AG20443 (cell line): ENCODE measurements around the gene CCNY.

ENCODE experiments used
- DNase-seq: peaks from one replicate; pipeline ENCODE4 v3.0.0; 2012; ENCODE audit warnings: low spot score, mixed read lengths

CCNY gene

DNA sequence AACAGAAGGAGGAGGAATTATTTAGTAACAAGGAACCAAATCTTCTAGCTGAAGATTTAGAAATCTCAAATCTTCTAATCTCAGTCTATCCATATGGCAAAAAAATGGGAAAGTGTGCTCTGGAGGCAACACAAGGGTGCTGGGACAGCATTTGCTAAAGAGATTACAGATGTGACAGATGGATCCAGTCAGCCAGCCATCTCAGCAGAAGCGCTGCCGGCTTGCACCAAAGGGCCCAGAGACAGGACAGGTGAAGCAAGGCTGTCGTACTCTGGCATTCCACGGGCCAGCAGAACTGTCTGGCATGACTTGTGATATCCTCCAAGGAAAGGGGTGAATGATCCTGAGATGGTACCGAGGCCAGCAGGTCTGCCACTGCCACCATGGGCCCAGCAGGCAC, 223.1 kb downstream of the CCNY start:
- DNase-seq: no peak

DNA sequence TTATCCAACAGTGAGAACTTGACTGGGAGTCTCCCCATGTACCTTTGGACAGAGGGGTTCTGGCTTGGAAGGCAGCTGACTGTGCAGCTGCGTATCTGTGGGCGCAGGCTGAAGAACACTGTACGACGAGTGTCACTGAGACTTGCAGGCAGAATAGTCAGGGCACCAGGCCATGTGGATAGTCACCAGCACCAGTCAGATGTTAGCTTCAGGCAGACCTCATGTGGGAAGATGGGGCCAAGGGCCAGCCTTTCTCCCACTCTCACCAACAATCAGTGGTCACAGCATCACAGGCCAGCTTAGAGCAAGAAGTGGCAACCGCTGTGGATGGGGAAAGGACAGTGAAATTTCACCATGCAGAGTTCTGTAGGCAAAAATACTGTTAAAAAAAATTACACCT, 225.4 kb downstream of the CCNY start:
- DNase-seq: no peak

DNA sequence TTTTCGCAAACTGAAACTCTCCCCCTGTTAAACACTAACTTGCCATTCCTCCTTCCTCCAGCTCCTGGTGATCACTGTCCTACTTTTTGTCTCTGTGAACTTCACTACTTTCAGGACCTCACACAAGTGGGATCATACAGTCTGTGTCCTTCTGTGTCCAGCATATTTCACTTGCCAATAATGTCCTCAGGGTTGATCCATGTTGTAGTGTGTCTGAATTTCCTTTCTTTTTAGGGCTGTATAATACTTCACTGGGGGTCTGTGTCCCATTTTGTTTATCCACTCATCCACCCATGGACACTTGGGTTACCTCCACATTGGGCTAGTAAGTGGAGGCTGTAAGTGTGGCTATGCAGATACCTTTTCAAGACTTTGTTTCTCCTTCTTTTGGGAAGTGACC, 226.1 kb downstream of the CCNY start:
- DNase-seq: no peak

DNA sequence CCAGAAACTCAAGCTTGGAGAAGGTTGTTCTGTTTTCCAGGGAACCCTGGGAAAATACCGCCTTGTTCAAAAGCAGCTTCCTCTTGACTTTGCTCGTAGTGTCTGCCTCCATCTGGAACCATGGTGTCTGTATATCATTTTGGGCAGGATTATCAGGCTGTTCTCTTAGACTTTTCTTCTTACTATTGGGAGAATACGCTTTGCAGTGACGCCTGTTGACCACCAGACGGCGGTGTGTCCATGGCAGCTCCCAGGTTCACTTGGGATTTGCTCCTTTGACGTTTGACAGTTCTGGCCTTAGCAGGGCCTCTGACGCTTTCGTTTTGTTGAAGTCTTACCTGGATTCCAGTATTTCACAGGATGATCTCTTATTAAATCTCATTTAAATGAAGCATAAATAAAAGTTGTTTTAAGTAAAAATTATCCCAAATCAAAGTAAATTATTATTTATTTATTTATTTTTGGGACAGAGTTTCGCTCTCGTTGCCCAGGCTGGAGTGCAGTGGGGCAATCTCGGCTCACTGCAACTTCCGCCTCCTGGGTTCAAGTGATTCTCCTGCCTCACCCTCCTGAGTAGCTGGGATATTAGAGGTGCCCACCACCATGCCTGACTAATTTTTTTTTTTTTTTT, 227.1 kb downstream of the CCNY start:
- DNase-seq: peak; percentile 79

DNA sequence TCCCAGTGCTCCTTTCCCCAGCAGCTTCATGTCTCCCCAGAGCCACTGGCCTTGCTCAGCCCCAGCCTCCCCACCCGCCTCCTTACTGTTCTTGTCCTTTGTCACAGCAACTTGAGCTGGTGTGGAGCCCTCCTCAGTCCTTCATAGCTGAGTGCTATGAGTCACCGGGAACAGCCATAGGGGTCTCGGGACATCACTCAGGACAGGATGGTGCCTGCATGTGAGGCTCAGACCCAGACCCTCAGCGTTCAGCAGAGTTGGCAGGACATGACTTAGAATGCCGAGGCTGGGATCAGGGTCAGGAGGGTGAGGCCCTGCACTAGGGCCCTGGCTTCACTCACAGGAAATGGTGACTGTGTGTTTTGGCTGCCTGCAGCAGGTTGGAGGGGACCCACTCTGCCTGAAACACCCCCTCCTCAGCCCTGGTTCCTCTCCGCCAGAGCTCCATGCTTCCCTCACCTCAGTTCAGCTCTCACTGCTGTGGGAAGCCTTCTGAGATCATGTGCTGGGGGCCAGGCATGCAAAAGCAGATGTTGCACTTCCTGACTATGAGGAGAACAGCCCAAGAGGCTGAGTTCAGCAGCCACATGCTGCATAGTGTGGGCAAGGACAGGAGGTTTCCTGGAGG, 228.1 kb downstream of the CCNY start:
- DNase-seq: peak; percentile 58

DNA sequence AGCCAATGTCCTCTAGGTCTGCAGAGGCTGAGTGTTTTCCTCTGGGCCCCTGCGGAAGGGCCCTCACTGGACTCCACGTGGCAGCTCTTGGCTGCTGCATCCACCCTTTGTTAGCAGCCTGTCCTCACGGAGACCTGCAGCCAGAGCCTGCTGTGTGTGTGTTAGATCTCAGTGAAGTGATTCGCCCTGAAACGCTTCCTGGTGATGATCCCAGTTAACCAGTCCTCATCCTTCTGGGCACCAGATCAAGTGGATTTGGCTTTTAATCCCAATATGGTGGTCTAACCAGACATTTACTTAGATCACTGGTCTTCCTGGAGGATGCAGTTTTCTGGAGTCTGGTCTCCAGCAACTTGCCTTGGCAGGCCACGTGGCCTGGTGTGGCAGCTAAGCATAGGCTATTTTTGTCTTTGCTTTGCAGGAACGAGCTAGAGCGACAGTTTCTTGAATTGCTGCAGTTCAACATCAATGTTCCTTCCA, 229.3 kb downstream of the CCNY start:
- DNase-seq: peak; percentile 38

DNA sequence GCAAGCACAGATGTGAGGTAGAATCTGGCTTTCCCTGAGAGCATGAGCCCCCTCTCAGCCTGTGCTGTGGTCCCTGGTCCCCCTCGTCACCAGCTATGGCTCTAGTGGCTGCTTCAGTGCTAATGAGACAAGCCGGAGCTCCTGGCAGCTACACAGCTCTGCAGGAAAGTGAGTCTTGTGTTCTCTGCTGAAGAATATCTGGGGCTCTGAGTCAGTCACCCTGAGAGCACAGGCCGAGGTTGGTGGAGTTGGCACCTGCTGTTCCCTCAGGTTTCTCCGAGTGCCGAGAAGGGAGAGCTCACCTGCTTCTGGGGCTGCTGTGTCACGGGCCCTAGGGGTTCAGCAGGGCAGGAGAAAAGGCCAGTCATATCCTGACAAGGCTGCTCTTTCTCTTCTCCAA, 231.6 kb downstream of the CCNY start:
- no peak for DNase-seq

DNA sequence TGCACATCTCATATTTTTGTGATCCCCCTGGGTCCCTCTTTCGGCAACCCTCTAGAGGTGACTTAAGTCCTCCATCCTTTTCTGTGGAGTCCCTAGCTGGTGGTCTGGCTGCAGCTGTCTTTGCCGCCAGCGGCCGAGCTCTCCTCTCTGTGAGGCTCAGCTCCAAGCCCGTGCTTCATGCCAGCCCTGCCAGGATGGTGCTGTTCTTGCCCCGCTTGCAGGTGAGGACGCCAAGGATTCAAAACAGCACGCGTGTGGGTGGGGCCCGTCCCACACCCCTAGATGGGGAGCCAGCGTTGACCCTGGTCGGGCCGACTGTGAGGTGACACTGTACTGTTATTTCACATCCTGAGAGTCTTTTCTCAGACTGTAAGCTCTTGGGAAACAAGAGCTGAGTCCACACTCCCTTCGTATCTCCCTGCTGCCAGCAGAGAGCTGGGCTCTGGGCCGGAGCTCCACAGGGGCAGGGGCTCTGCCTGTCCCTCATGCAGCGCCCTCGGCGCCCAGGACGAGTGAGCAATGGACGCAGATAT, 232.2 kb downstream of the CCNY start:
- DNase-seq: no peak

DNA sequence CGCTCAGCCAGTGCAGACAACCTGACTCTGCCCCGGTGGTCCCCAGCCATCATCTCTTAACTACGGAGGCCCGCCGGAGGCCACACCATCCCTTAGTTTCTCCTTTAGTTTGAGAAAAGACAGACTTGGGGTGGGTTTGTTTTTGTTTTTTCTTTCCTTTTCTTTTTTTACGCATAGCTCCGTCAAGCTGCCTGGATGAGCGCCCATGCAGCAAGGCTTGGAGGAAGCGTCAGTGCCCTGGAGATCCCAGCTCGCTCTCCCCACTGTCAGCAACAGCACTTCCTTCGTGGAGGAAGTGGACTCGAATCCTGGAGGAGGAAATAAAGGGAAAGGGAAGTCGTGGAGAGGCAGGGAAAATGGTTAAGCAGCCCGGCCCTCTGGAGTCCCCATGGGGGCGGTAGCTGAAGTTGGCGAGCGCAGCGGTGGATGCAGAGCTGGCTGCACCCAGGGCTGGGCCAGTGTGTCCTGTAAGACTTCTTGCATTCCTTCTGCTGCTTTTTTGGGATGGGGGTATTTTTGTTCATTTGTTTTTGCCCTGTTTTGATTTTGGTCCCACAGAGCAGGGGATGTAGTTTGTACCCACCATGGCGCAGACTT, 232.9 kb downstream of the CCNY start:
- no peak for DNase-seq

DNA sequence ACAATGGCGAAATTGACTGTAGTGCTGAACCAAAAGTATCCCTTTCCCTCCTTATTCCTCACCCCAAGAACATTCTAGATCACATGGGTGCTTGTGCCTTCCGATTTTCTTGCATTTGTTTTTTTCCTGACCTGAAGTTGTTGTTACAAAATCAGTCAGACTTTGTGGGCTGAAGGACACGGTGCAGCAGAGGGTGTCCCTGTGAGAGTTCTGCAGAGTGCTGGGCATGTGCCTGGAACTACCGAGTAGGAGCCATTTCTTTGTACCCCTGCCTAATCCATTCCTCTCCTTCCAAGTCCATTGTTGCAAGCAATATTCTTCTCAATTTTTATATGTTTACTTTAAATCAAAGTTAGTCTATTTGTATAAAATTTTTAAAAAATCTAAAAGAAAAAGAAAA, 233.5 kb downstream of the CCNY start:
- DNase-seq: no peak

DNA sequence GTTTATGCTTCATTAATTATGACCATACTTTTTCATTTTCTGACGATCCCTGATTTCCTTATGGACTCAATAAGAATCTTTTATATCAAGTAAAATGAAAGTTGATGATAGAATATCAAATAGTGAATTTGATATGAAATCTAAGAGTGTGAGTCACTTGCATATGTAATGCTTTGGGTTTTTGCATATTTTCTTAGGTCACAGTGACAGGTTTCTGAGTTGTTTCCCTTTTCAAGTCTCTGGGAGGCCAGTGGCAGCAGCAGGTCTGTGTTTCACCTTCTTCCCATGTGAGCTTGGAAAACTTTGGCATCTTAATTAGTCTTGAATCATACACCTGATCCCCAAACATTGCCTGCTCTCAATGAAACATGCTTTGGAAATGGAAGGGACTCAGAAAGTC, 234.1 kb downstream of the CCNY start:
- DNase-seq: no peak

DNA sequence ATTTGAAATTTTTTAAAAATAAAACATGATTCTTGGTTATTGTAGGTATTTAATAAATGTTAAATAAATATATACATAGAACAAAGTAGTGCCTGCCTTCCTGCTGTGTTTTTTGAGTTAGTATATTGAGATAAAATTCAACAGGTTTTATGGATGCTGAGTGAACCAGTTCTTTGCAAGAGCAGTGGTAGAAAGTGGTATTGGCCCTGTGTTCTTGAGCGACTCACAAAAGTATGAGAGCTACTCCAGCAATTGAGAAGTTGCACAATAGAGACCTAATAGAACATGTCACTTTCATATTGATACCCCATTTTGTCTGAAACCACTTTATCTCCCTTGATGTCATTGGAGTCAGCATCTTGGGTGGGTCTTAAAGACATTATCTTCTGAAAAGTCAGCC, 236.3 kb downstream of the CCNY start:
- DNase-seq: no peak

DNA sequence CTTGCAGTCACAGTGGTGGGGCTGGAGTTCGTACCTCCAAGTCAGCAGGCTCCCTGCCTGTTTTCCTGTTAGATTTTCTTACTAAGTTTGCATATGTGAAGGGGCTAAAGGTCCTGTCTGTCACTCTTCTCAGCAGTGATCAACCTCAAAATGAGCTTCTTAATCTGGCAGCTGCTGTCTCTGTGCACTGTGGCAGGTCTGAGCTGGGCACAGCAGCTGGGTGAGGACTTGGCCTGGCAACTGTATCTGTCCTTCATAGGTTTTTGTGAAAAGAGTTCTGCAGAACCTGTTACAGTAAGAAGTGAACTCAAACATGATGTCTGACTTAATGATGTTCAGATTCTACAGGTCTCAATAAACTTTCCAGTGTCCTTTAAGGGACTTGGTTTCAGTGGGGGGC, 237.5 kb downstream of the CCNY start:
- no peak for DNase-seq

DNA sequence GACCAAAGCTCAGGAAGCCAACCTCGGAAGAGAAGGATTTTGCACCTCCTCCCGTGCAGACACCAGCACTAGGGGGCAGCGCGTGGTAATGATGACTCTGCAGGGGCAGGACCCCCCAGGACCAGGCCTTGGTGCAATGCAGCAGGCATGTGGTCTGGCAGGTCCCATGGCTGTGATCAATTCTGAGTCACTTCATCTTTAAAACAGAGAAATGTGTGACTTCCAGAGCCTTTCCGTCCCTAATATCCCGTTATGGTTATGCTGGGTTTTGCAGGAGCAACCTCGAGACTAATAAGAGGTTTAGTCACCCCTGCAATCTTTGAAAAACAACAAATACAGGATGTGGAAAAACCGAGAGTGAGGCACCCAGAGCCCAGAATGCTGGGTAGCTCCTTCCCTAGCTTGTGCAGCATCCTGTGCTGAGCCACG, 238.6 kb downstream of the CCNY start:
- DNase-seq: peak; percentile 87

DNA sequence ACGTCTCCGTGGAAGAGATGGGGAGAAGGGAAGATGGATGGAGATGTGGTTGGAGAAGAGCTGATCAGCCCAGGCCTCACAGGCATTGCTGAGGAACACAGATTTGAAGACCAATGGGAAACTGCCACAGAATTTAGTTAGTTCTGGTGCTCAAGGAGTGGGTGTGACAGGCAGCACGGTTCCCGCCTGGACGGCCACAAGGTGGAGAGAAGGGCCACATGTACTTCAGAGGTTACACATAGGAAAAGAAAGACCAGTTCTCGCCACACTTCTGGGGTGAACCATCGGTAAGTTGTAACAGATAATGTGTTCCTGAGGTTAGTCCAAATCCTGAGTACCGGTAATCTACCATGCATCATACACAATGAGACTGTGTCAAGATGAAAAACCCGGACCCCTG, 239.3 kb downstream of the CCNY start:
- no peak for DNase-seq

DNA sequence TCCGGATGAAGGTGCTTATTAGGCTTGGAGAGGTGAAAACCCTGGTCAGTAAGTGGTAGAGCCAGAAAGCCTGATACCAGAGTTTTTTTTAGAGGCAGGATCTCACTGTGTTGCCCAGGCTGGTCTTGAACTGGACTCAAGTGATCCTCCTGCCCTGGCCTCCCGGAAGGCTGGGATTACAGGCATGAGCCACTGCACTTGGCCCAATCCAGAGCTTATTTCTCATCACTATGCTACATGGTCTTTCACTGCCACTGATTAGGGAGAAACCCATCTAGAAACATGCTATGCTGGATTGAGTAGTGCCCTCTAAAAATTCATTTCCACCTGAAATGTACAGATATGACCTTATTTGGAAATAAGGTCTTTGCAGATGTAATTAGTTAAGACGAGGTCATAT, 240.4 kb downstream of the CCNY start:
- DNase-seq: no peak

DNA sequence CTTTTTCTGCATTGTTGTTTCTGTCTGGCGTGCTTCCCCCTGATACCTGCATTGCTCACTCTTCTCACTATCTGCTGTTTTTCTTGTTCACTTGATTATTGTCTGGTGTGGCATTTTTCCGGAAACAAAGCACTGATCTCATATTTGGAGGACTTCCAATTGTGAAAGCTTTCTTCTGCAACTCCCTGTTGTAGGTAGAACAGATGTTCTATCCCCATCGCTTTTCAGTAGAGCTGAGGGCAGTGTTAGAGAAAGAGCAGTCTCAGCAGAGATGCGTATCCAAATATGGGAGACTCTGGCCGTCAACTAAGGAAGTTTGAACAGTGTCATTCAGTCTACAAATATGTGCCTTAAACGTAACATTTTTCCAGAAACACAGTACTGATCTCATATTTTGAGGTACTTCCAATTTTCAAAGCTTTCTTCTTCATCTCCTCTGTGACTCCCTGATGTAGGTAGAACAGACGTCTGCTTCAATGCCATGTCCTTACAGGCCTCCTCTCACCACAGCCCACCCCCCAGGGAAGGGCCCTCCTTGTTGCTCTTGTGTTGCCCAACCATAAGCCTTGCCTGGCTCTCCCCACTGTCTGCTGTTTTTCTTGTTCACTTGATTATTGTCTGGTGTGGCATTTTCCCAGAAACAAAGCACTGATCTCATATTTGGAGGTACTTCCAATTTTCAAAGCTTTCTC, 241.8 kb downstream of the CCNY start:
- peak; percentile 21 for DNase-seq

DNA sequence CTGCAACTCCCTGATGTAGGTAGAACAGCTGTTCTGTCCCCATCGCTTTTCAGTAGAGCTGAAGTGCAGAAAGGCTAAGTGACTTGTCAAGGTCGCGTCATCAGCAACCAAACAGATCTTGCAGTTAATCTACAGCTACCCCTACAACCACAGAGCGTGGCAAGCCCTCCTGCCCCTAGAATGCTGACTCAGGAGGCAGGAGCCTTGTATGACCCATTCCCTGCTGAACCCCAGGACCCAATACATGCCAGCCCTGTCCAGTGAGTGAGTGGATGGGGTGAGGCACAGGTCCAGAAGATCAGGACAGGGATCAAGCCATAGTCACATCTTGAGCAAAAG, 242.3 kb downstream of the CCNY start:
- no peak for DNase-seq

DNA sequence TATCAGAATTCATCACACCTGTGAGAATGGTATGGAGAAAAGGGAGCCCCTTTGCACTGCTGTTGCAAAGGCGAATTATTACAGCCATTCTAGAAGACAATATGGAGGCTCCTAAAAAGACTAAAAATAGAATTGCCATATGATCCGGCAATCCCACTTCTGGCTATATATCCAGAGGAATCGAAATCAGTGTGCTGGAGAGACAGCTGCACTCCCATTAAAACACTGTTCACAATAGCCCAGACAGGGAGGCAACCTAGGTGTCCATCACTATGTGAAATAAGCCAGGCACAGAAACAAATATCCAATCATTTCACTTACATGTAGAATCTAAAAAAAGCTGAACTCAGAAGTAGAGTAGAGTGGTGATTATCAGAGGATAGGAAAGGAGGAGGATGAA, 242.8 kb downstream of the CCNY start:
- DNase-seq: no peak

DNA sequence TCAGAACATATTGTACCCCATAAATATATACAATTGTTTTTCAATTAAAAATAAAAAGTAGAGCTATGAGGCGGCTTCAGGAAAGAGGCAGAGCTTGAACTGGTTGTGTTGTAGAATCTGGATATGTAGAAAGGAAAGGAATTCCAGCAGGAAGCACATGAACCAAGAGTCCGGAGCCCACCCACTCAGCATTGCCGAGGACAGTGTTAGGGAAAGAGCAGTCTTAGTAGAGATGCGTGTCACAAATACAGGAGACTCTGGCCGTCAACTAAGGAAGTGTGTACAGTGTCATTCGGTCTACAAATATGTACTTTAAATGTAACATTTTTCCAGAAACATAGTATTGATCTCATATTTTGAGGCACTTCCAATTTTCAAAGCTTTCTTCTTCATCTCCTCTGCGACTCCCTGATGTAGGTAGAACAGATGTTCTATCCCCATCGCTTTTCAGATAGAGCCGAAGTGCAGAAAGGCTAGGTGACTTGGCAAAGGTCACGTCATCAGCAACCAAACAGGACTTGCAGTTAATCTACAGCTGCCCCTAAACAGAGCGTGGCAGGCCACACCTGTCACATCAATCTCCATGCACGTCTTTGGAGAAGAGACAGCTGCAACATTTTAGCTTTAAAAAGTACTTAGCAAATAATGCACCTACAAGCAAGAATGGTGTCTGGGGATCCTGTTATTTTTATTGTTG, 243.6 kb downstream of the CCNY start:
- no peak for DNase-seq

DNA sequence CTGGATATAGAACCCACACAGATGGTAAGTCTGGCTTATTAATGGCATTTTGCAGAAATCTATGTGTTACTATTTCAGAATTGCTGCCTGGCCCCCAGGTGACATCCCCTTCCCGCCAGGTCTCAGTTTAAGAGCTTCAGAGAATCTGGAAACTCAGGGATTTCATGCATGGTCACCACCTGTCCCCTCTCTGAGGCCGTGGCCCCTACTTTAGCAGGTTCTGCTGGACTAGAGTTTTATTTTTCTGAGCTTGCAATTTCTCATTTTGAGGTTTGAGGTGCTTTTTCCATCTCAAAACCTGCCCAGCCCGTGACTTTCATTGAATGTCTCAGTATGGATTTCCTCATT, 244.1 kb downstream of the CCNY start:
- DNase-seq: no peak

DNA sequence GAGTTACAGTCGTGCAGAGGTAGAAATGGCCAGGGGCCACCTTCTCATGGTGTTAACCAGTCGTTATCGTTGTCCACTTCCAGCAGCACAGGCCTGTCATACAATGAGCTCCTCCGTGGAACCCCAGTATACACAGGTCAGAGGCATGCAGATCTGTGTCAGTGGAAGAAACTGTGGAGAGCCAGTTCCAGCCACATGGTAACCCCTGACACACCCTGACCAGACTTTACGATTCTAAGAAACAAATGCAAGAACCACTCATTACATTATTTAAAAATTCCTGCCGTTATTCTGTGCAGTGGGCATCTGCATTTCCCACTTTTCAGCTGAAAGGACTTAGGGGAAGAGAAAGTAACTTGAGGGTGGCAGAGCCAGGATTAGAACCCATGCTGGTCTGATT, 245.3 kb downstream of the CCNY start:
- DNase-seq: no peak

DNA sequence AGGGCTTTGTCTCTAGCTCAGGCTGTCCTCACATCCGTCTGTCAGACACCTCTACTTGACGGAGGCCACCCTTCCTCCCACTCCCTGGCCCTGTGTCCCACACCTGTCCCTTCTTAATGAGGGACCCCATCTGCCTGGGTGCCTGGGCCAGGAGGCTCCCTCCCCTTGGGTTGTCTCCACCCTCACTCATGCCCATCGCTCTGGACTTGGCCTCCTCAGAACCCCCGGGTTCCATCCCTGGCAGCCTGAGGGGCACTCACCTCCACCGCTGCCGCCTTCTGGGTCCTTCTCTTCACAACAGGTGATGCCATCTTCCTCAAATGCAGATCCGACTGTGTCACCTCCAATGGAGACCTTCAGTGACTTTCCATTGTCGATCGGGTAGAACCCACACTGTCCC, 248.6 kb downstream of the CCNY start:
- no peak for DNase-seq
